ENCODE data around the gene SPN.
"Not testable (repeated sequence)": the region's sequence is repeated elsewhere in the genome, so short reads cannot be mapped to it uniquely, and the experiment has no call there.

SPN gene

DNA sequence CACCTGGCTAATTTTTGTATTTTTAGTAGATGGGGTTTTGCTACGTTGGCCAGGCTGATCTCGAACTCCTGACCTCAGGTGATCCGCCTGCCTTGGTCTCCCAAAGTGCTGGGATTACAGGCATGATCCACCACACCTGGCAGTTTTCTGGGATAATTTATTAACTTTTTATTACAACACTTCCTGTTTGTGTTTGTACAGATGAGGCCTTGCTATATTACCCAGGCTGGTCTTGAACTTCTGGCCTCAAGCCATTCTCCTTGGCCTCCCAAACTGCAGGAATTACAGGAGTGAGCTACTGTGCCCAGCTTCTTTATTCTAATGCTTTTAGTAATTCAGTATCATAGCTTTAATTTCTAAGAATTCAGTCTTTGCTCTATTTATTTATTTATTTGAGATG is 16.1 kb upstream of the SPN start:
- DNase-seq (ENCODE audit: low read depth) = no peak

DNA sequence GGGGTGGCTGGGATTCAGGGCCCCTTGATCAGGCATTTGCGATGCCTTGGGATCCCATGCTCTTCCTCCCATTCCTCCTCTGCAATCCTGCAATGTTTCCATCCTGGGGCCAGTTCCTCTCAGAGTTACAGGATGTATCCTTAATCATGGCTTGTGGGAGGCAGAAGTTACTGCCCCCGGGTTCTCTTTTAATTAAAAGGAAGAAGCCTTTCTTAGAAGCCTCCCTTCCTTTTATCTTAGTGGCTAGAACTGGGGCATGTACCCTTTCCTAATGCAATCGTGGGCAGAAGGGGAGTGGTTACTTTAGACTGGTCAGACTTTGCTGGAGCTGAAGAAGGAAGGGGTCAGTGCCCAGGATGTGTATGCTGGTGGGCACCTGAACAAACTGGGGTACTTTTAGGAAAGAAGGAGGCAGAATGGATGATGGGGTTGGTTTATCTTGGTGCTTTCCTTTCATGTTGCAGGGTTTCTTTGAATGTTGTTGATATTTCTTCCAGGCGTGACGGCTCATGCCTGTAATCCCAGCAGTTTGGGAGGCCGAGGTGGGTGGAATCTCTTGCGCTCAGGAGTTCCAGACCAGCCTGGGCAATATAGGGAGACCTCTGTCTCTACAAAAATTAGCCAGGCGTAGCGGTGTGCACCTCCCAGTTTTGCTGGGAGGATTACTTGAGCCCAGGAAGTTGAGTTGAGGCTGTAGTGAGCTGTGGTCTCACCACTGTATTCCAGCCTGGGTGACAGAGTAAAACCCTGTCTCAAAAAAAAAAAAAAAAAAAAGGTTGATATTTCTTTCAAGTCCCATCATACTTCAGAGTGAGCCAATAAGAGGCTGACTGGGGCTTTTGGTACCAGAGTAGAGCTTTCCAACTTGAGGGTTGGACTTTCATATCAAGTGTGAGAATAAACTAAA is 13.2 kb upstream of the SPN start:
- DNase-seq (ENCODE audit: low read depth) = no peak

DNA sequence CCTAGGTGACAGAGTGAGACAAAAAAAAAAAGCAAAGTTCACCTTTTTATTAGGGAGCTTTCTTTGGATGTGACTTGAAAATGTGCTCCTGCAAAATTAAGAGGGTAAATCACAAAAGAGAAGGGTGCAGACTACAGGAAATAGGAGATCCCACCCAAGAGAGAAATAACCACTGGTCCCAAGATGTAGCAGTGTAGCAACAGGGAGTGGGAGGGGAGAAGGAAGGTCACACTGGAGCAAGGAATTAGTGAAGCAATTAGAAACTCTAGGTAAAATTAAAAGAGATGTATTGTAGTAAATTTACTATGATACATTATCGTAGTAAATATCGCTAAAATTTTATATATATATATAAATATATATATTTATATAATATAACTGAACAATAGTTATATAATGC is 12.3 kb upstream of the SPN start:
- no peak for DNase-seq (ENCODE audit: low read depth)

DNA sequence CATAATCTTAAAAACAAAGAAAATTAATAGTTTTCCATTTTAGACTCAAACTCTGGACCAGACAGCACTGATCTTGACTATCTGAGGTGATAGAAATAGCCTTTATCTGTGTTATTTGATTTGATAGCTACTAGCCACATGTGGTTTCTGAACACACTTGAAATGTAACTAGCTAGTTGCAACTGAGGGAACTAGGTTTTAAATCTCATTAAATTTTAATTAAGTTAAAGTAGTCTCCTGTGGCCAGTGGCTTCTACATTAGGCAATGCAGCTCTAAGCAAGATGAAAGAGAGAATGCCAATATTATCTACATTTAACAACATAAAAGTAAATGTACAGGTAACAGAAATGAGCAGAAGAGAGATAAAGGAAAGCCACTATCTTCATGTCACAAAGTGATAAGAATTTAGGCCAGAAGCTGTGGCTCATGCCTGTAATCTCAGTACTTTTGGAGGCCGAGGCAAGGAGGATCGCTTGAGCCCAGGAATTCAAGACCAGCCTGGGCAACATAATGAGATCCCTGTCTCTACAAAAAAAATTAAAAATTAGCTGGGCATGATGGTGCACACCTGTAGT is 11.2 kb upstream of the SPN start:
- DNase-seq (ENCODE audit: low read depth) = no peak

- DNase-seq (ENCODE audit: low read depth) = no peak
These were observed 9.6 kb upstream of the SPN start for GRCh38 chr16:29653471-29653870.

GRCh38 chr16:29653890-29654289 is 9.2 kb upstream of the SPN start:
- DNase-seq (ENCODE audit: low read depth) = not testable (repeated sequence)

- DNase-seq (ENCODE audit: low read depth) = no peak
These were observed 6.1 kb upstream of the SPN start for GRCh38 chr16:29656688-29657523.

DNA sequence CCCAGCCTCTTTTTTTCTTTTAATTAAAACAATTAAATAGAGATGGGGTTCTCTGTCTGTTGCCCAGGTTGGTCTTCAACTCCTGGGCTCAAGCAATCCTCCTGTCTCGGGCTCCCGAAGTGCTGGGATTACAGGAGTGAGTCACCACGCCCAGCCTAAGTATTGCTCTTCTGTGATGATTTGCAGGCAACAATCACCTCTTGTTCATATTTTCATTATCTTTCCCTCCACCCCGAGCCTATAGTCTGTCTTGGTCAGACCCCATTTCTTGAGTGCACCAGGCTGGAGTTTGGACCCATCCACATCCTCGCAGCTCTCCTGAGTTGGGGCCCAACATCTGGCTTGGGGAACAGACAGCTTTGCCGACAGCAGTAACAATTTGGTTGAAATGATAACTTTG is 4.3 kb upstream of the SPN start:
- no peak for DNase-seq (ENCODE audit: low read depth)

DNA sequence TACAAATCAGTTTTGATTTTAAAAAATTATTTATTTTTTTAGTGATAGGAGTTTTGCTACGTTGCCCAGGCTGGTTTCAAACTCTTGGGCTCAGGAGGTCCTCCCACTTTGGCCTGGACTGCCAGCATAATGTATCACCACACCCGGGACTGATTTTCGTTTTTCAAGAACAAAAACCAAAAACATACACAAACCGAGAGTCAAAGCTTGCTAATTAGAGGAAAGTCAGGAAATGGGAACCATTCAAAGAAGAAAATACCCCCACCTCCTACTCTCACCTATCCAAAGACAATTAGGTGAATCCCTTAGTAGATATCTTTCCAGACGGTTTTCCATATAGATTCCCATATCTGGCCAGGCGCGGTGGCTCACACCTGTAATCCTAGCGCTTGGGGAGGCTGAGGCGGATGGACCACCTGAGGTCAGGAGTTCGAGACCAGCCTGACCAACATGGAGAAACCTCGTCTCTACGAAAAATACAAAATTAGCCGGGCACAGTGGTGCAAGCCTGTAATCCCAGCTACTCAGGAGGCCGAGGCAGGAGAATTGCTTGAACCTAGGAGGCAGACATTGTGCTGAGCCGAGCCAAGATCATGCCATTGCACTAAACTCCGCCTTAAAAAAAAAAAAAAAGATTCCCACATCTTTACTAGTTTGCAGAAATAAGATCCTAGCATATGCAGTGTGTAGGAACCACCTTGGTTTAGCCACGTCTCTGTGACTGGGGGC is 883 bp upstream of the SPN start:
- DNase-seq (ENCODE audit: low read depth) = no peak

GRCh38 chr16:29662729-29663015 is 375 bp upstream of the SPN start:
- peak; percentile 89 for DNase-seq (ENCODE audit: low read depth)

- no peak for DNase-seq (ENCODE audit: low read depth)
These were observed 702 bp downstream of the SPN start for GRCh38 chr16:29663807-29664090.

DNA sequence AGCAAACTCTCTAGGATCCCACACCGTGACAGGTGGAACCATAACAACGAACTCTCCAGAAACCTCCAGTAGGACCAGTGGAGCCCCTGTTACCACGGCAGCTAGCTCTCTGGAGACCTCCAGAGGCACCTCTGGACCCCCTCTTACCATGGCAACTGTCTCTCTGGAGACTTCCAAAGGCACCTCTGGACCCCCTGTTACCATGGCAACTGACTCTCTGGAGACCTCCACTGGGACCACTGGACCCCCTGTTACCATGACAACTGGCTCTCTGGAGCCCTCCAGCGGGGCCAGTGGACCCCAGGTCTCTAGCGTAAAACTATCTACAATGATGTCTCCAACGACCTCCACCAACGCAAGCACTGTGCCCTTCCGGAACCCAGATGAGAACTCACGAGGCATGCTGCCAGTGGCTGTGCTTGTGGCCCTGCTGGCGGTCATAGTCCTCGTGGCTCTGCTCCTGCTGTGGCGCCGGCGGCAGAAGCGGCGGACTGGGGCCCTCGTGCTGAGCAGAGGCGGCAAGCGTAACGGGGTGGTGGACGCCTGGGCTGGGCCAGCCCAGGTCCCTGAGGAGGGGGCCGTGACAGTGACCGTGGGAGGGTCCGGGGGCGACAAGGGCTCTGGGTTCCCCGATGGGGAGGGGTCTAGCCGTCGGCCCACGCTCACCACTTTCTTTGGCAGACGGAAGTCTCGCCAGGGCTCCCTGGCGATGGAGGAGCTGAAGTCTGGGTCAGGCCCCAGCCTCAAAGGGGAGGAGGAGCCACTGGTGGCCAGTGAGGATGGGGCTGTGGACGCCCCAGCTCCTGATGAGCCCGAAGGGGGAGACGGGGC is 1.3 kb downstream of the SPN start:
- peak; percentile 94 for DNase-seq (ENCODE audit: low read depth)

DNA sequence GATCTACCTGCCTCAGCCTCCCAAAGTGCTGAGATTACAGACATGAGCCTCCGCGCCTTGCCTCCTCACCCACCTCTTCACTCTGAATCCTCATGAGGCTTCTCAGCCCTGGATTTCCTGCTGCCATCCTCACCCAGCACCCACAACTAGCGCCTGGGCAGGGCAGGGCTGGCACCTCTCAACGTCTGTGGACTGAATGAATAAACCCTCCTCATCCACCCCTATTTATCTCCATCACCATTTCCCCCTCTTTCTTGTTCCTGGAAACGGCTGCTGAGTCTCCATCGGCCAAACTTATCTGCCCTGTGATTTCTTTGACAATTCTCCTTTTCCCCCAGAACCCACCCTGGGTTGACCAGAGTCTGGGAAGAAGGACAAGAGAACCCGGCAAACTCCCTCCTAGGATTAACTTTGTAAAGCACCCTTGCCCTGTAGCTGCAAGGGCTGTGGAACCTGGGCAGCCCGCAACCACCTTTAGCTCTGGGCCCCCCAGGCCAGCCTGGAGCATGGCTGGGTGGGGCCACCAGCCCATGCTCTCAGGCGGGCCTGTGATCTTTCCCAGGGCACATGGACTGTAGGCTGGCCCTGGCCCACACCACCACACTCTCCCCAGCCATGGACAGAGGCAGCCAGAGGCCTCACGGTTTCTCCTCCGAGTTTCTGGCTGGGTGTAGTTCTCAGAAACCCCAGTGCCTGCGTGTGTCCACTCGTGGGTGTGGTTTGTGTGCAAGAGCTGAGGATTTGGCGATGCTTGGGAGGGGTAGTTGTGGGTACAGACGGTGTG is 2.4 kb downstream of the SPN start:
- no peak for DNase-seq (ENCODE audit: low read depth)

DNA sequence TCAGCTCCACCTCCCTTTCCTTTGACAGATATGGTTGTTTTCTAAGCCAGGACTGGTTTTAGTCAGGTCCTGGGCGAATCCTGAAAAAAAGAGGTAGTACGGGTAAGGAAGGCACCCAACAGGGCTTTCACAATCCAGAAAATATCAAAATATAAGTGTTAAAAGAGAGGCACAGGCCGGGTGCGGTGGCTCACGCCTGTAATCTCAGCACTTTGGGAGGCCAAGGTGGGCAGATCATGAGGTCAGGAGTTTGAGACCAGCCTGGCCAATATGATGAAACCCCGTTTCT is 4.2 kb downstream of the SPN start:
- not testable (repeated sequence) for DNase-seq (ENCODE audit: low read depth)

DNA sequence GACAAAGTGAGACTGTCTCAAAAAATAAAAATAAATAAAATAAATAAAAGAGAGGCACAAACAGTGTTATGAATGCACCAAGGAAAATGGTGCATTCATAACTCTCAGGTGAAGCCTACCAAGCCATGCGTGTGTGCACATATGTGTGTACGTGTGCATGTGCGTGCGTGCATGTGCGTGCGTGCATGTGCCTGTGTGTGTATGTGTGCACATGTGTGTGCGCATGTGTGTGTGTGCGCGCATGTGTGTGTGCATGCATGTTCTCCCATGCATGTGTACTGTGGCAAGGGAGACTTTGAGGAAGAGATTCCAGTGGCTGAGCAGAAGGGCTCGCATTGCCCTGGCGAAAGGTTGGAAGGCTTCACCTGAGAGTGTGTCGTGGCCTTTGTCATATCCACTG is 4.7 kb downstream of the SPN start:
- no peak for DNase-seq (ENCODE audit: low read depth)

GRCh38 chr16:29668267-29668666 is 5.2 kb downstream of the SPN start:
- no peak for DNase-seq (ENCODE audit: low read depth)

GRCh38 chr16:29673501-29673900 is 10.5 kb downstream of the SPN start:
- no peak for DNase-seq (ENCODE audit: low read depth)

GRCh38 chr16:29674188-29674587 is 11.1 kb downstream of the SPN start:
- DNase-seq (ENCODE audit: low read depth) = no peak

DNA sequence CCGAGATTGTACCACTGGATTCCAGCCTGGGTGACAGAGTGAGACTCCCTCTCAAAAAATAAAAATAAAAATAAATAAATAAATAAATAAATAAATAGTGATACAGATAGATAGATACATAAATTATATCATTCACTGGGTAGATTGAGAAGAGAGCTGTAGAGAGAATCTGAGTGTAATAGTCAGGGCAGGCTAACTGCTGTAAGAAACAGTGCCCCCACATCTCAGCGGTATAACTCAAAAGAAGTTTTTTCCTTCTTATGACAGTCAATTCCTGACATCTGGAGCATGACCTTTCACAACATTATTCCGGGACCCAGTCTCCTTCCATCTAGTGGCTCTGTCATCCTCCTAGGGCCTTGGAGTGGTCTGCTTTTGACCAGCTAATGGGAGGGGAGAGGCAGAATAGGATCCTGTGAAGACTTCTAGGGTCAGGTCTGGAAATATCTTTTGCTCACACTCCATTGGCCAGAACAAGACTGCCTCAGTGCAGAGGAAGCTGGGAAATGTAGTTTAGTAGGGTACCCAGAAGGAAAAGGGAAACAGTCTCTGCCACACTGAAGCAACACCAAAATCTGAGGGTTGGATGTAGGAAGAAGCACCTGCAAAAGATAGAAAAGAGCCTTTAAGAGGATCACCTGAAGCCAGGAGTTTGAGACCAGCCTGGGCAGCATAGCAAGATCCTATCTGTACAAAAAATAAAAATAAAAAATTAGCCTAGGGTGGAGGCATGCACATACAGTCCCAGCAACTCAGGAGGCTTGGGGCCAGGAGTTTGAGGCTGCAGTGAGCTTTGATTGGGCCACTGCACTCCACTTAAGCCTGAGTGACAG is 13.0 kb downstream of the SPN start:
- DNase-seq (ENCODE audit: low read depth) = no peak

Data from CMK (cell line).